OCI-LY3 (cell line): ENCODE measurements around the gene CCDC127.

ENCODE experiments used
- CTCF ChIP-seq: fragments of 200-600, 300-600 bp; sonication (generic); IDR thresholded peaks from 2 replicates; pipeline ENCODE4 v1.5.1; 2014; ENCODE audit warnings: antibody characterized with exemption, low read length, low read depth
- EZH2phosphoT487 ChIP-seq: fragments of 200-600 bp; shearing (Covaris generic); IDR thresholded peaks from 2 replicates; pipeline ENCODE4 v1.6.1; 2018; ENCODE audit warnings: antibody characterized with exemption, mixed run types, low read depth

GRCh38 chr5:195401-196160, 22.4 kb downstream of the CCDC127 start:
- TF ChIP-seq CTCF (no peak), EZH2phosphoT487 (no peak)
